ENCODE results near the gene TMEM14A. TPM values are rescaled to one million over a fixed set of nuclear protein-coding genes. Genes with fewer than 3 reads are reported as not detected.
"Not testable (repeated sequence)": the region's sequence is repeated elsewhere in the genome, so short reads cannot be mapped to it uniquely, and the experiment has no call there.

The TMEM14A gene
- total RNA-seq, 1 experiment from 2014 or later, result 108 TPM

DNA sequence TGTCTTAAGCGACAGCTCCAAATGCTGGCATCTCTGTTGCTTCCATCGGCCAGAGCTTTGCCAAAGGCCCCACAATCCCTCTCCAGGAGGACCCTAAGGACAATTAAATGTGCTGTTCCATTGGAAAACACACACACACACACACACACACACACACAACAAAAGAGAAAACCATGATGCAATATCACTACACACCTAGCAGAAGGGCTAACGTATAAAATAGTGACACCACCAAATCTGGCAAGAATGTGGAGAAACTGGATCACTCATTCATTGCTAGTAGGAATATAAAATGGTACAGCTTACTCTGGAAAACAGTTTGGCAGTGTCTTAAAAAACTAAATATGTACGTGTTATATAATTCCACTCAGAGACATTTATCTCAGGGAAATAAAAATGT is 13.0 kb upstream of the TMEM14A start:
- DNase-seq (ENCODE audit: low spot score), result no peak

GRCh38 chr6:52661551-52661950 is 9.4 kb upstream of the TMEM14A start:
- DNase-seq (ENCODE audit: low spot score), result no peak

GRCh38 chr6:52662031-52662430 is 8.9 kb upstream of the TMEM14A start:
- no peak for DNase-seq (ENCODE audit: low spot score)

DNA sequence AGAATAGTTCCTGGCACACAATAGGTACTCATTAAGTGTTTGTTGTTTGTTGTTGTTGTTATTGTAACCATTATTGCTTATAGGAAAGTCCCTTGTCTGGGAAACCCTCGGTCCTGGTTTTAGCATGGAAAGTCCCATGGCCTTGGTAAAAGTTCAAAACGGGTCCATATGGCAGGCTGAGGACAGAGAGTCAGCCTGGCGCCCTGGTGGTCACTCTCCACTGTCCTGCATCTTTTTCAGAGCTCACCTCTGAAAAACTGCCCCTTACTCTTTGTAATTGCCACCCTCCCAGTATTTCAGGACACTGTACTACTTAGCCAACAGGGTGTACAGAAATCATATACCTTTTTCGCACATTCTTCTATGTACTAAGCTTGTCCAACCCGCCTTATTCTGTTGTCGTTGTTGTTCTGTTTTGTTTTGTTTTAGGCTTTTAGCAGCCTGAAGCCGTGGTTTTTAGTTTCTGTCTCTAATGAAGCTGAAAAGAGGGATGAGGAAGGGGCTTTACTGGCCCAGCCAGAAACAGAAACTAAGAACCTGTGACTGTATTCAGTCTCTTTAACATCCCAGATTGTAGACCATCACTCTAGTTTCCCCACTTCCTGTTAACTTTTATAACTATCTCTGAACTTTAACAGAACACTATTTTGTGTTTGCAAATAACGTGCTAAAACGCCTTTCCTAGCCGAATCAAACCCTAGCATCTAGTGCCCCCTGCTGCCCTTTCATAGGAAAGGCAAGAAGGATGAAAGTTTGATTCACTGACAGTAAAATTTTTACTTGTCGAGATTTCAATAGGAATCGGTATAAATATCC is 7.6 kb upstream of the TMEM14A start:
- DNase-seq (ENCODE audit: low spot score), result peak; percentile 72

DNA sequence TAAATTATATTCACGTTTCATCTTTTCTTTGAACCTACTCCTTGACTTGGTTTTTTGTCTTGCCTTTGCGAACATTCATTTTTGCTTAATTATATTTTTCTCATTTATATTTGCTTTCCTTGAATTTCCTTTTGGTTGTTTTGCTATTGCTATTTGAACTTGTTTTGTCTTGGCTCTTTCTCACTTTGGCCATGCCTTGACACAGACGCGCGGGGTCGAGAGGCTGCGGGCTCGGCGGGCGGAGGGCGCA is 7.1 kb upstream of the TMEM14A start:
- no peak for DNase-seq (ENCODE audit: low spot score)

- DNase-seq (ENCODE audit: low spot score), result peak; percentile 93
Measured at GRCh38 chr6:52664186-52664990, 6.5 kb upstream of the TMEM14A start.

DNA sequence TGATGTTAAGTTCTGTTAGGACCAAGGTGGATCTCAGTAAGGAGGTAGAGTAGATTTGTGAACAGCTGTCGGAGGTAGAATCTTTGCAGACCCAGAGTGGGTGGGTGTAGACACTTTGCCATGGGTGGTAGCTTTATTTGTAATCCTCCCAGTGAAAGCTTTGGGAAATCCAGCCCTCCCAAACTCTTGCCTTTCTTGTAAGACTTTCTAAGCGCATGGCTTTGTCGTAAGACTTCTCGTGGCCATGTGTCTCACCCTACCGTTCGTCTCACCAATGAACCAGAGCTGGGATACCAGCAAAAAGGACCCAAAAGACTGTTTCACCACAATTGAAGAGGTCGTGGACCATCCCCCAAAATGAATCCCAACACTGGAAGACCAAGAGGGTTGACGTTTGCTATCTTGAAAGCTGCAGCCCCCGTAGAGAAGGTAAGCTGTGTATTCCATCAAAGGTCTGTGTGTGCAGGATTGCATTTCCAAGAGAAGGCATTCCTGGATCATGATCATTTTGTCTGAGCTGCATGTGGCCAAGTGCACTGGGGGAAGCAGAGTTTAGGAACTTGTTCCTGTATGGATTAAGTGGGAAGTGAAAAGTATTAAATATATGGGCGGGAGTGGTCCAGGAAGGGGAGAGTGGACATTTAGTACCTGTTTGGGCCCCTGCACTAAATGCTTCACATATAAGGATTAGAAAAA is 5.8 kb upstream of the TMEM14A start:
- no peak for DNase-seq (ENCODE audit: low spot score)

DNA sequence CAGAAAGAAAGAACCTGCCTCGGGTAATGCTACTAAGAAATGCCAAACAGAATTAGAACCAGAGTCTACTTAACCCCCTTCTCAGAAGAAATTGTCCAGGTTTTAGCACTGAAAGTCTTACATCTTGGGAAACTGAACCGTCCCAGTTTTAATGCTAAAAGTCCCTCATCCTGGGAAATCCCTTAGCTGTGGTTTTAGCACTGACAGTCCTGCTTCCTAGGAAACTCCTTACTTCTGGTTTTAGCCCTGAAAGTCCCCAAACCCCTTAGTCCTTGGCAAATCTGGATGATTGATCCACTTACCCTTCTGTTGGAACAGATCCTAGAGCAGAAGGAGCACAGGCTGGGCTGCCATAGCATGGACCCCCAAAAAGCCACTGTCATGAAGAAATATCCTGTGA is 4.8 kb upstream of the TMEM14A start:
- DNase-seq (ENCODE audit: low spot score), result no peak

DNA sequence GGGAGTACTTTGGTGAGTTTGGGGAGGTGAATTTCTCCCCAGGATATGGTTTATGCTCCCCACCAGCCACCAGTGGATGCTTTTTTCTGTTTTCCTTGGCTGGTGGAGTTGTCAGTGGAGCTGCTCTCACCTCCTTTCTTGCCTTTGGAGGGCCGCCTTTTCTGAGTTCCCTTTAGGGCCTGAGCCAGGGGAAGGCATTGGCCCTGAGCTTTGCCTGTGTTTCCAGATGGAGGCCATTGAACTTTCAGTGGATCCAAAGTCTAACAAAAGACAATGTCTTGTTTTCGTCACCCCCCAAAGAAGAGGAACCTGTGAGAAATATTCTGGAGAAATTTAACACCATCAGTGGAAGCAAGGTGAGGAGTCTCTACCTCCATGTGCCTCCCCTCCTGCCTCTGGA is 4.4 kb upstream of the TMEM14A start:
- DNase-seq (ENCODE audit: low spot score), result no peak

DNA sequence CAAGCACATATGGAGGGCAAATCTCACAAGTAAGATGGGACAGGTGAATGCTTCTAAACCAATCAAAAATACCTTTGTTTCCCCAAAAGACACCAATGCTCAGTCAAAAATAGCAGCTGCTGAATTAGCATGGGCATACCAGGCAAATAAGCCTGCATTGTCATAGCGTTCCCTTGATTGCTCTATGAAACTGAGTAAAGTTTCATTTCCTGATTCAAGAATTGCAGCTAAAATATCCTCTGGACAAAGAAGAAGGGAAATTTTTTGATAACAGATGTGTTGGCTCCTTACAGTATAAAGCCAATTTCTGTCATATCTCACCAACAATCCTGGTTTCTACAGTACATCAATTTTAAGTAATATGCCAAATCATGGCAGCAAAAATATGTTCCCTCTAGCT is 3.3 kb upstream of the TMEM14A start:
- no peak for DNase-seq (ENCODE audit: low spot score)

GRCh38 chr6:52671676-52672075 is 763 bp downstream of the TMEM14A start:
- DNase-seq (ENCODE audit: low spot score), result no peak

GRCh38 chr6:52672412-52673025 is 1.6 kb downstream of the TMEM14A start:
- peak; percentile 67 for DNase-seq (ENCODE audit: low spot score)

- DNase-seq (ENCODE audit: low spot score), result no peak
Measured at GRCh38 chr6:52674666-52675065, 3.8 kb downstream of the TMEM14A start.

GRCh38 chr6:52675372-52675771 is 4.5 kb downstream of the TMEM14A start:
- no peak for DNase-seq (ENCODE audit: low spot score)

DNA sequence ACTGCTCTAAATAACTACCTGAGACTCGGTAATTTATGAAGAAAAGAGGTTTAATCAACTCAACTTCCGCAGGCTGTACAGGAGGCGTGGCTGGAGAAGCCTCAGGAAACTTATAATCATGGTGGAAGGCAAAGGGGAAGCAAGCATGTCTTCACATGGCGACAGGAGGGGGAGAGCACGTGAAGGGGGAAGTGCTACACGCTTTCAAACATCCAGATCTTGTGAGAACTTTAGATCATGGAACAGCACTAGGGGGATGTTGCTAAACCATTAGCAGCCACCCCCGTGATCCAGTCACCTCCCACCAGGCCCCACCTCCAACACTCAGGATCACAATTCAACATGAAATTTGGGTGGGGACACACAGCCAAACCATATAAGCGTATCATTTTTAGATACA is 5.7 kb downstream of the TMEM14A start:
- DNase-seq (ENCODE audit: low spot score), result not testable (repeated sequence)

DNA sequence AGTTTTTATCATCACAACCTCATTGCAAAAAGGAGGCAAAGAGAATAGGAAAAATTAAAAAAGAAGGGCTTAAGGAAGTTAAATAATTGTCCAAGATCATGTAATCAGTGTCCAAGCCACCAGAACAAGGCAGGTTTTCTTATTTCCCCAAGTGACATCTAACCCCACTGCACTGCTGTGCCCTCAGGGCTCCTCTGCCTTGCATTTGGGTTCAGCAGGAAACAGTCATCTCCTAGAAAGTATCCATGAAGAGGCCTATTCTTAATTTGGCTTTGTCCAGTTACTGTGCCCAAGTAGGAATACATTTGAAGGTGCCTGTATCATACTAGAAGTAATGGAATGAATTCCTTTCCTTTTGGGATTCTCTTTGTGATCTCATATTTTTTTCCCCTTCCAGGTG is 10.5 kb downstream of the TMEM14A start:
- DNase-seq (ENCODE audit: low spot score), result no peak

- DNase-seq (ENCODE audit: low spot score), result no peak
Measured at GRCh38 chr6:52686878-52687699, 16.2 kb downstream of the TMEM14A start.

- DNase-seq (ENCODE audit: low spot score), result no peak
Measured at GRCh38 chr6:52689857-52690256, 18.9 kb downstream of the TMEM14A start.

- DNase-seq (ENCODE audit: low spot score), result no peak
Measured at GRCh38 chr6:52691718-52692117, 20.8 kb downstream of the TMEM14A start.

- no peak for DNase-seq (ENCODE audit: low spot score)
Measured at GRCh38 chr6:52693773-52694172, 22.9 kb downstream of the TMEM14A start.

GRCh38 chr6:52694404-52694803 is 23.5 kb downstream of the TMEM14A start:
- no peak for DNase-seq (ENCODE audit: low spot score)
